NB4 (cell line): Measurements from ENCODE around the gene PHRF1.

Experiments used
- MAX ChIP-seq: IDR thresholded peaks from 2 replicates; pipeline ENCODE4 v1.6.1; 2011; ENCODE audit warnings: low read depth, low read length
- MYC ChIP-seq: IDR thresholded peaks from 2 replicates; pipeline ENCODE4 v1.6.1; 2011; ENCODE audit warnings: low read depth, low read length
- POLR2A ChIP-seq: IDR thresholded peaks from 2 replicates; pipeline ENCODE4 v1.6.1; 2011; ENCODE audit warnings: mild to moderate bottlenecking; ENCODE audit not compliant: insufficient read length; ENCODE audit errors: extremely low read depth
- TF ChIP-seq, protein P1 (sequence below): IDR thresholded peaks from one replicate; pipeline ENCODE4 v1.5.1; 2012; ENCODE audit warnings: low read depth, low read length

- TF ChIP-seq, protein P1, sequence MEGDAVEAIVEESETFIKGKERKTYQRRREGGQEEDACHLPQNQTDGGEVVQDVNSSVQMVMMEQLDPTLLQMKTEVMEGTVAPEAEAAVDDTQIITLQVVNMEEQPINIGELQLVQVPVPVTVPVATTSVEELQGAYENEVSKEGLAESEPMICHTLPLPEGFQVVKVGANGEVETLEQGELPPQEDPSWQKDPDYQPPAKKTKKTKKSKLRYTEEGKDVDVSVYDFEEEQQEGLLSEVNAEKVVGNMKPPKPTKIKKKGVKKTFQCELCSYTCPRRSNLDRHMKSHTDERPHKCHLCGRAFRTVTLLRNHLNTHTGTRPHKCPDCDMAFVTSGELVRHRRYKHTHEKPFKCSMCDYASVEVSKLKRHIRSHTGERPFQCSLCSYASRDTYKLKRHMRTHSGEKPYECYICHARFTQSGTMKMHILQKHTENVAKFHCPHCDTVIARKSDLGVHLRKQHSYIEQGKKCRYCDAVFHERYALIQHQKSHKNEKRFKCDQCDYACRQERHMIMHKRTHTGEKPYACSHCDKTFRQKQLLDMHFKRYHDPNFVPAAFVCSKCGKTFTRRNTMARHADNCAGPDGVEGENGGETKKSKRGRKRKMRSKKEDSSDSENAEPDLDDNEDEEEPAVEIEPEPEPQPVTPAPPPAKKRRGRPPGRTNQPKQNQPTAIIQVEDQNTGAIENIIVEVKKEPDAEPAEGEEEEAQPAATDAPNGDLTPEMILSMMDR: no peak
- TF ChIP-seq POLR2A (no peak), MAX (no peak), MYC (no peak)
These were observed 31.5 kb upstream of the PHRF1 start for GRCh38 chr11:544817-545166.
